Measurements from ENCODE around the gene ALPG. TPM values are rescaled to one million over a fixed set of nuclear protein-coding genes. Genes with fewer than 3 reads are reported as not detected.
"Not testable (repeated sequence)": the region's sequence is repeated elsewhere in the genome, so short reads cannot be mapped to it uniquely, and the experiment has no call there.

ALPG gene
- 2.4 TPM for total RNA-seq (ENCODE audit: unreplicated experiment)
- long read RNA-seq, partial matches to known transcripts = 2 of 2 reads
- long read RNA-seq, other reads (novel, unspliced or antisense) = 0 of 2 reads

- no peak for TF ChIP-seq CTCF (IDR thresholded peaks at IDR 0.05; ENCODE audit: partially characterized antibody, unreplicated experiment)
- no peaks in the 10 kb centered on the region for H3K4me1 Mint-ChIP-seq (ENCODE audit: low read depth, unreplicated experiment)
- H3K4me3 Mint-ChIP-seq (ENCODE audit: unreplicated experiment) = no peak within 1 kb of the TSS
- H3K27me3 Mint-ChIP-seq (ENCODE audit: unreplicated experiment) = peaks cover 2% of the 10 kb centered on the region
- H3K9me3 Mint-ChIP-seq (ENCODE audit: unreplicated experiment) = peaks cover 4% of the 10 kb centered on the region
- no peak for DNase-seq
- no peak within 1 kb of the TSS for H3K27ac Mint-ChIP-seq (ENCODE audit: unreplicated experiment)
- H3K36me3 Mint-ChIP-seq (ENCODE audit: unreplicated experiment) = no peaks in the 10 kb centered on the region
Observed at GRCh38 chr2:232406556-232407310, at the start of gene ALPG. Gene ALPG (plus strand): TSS chr2:232406844. CDS start chr2:232406895, 51 bp downstream.

DNA sequence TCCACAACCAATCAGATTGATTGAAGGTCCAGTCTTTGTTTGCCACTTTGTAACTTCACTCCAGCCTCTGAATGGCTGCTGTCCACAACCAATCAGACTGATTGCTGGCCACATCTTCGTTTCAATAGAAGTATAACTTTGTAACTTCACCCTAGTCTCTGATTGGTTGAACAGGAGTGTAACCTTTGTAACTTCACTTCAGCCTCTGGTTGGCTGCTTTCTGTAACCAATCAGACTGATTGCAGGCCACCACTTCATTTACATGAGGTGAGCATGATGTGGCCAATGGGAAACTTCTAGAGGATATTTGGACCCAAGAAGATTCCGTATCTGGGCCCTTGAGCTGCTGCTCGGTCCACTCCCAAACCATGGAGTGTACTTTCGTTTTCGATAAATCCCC is 45.0 kb upstream of the ALPG start:
- no peaks in the 10 kb centered on the region for H3K36me3 Mint-ChIP-seq (ENCODE audit: unreplicated experiment)
- TF ChIP-seq CTCF (IDR thresholded peaks at IDR 0.05; ENCODE audit: partially characterized antibody, unreplicated experiment) = no peak
- no peak for DNase-seq
- H3K4me1 Mint-ChIP-seq (ENCODE audit: low read depth, unreplicated experiment) = no peaks in the 10 kb centered on the region
- H3K9me3 Mint-ChIP-seq (ENCODE audit: unreplicated experiment) = peaks cover 3% of the 10 kb centered on the region
- H3K4me3 Mint-ChIP-seq (ENCODE audit: unreplicated experiment) = no peak overlapping the region
- H3K27ac Mint-ChIP-seq (ENCODE audit: unreplicated experiment) = no peak overlapping the region
- no peaks in the 10 kb centered on the region for H3K27me3 Mint-ChIP-seq (ENCODE audit: unreplicated experiment)

GRCh38 chr2:232362174-232362900 is 44.3 kb upstream of the ALPG start:
- H3K4me1 Mint-ChIP-seq (ENCODE audit: low read depth, unreplicated experiment) = no peaks in the 10 kb centered on the region
- no peaks in the 10 kb centered on the region for H3K27me3 Mint-ChIP-seq (ENCODE audit: unreplicated experiment)
- no peak for DNase-seq
- H3K4me3 Mint-ChIP-seq (ENCODE audit: unreplicated experiment) = no peak overlapping the region
- no peak for TF ChIP-seq CTCF (IDR thresholded peaks at IDR 0.05; ENCODE audit: partially characterized antibody, unreplicated experiment)
- no peaks in the 10 kb centered on the region for H3K36me3 Mint-ChIP-seq (ENCODE audit: unreplicated experiment)
- H3K9me3 Mint-ChIP-seq (ENCODE audit: unreplicated experiment) = peaks cover 3% of the 10 kb centered on the region
- H3K27ac Mint-ChIP-seq (ENCODE audit: unreplicated experiment) = no peak overlapping the region

- not testable (repeated sequence) for H3K9me3 Mint-ChIP-seq (ENCODE audit: unreplicated experiment); H3K27ac Mint-ChIP-seq (ENCODE audit: unreplicated experiment); H3K4me1 Mint-ChIP-seq (ENCODE audit: low read depth, unreplicated experiment); H3K27me3 Mint-ChIP-seq (ENCODE audit: unreplicated experiment); H3K36me3 Mint-ChIP-seq (ENCODE audit: unreplicated experiment); H3K4me3 Mint-ChIP-seq (ENCODE audit: unreplicated experiment); DNase-seq
Observed at GRCh38 chr2:232363064-232363783, 43.4 kb upstream of the ALPG start.

- Mint-ChIP-seq H3K36me3 (ENCODE audit: unreplicated experiment) (no peaks in the 10 kb centered on the region), H3K4me3 (ENCODE audit: unreplicated experiment) (no peak overlapping the region), H3K9me3 (ENCODE audit: unreplicated experiment) (peaks cover 3% of the 10 kb centered on the region), H3K4me1 (ENCODE audit: low read depth, unreplicated experiment) (no peaks in the 10 kb centered on the region), H3K27me3 (ENCODE audit: unreplicated experiment) (no peaks in the 10 kb centered on the region), H3K27ac (ENCODE audit: unreplicated experiment) (no peak overlapping the region)
- no peak for TF ChIP-seq CTCF (IDR thresholded peaks at IDR 0.05; ENCODE audit: partially characterized antibody, unreplicated experiment)
- DNase-seq = no peak
Observed at GRCh38 chr2:232363784-232364615, 42.6 kb upstream of the ALPG start.

- not testable (repeated sequence) for H3K27ac Mint-ChIP-seq (ENCODE audit: unreplicated experiment); H3K4me1 Mint-ChIP-seq (ENCODE audit: low read depth, unreplicated experiment)
Observed at GRCh38 chr2:232364806-232365594, 41.6 kb upstream of the ALPG start.

More at GRCh38 chr2:232364806-232365594, 41.6 kb upstream of the ALPG start:
- H3K9me3 Mint-ChIP-seq (ENCODE audit: unreplicated experiment); H3K27me3 Mint-ChIP-seq (ENCODE audit: unreplicated experiment); H3K36me3 Mint-ChIP-seq (ENCODE audit: unreplicated experiment); DNase-seq; H3K4me3 Mint-ChIP-seq (ENCODE audit: unreplicated experiment): not testable (repeated sequence)

All from glutamatergic neuron (in vitro differentiated cells).